Epidermal melanocyte (primary cell): ENCODE measurements around the gene OR2AG1.

Experiments used
- DNase-seq: peaks from one replicate; pipeline ENCODE4 v3.0.0; 2011; ENCODE audit warnings: low spot score; ENCODE audit not compliant: insufficient read length

The OR2AG1 gene

GRCh38 chr11:6782720-6783119 is at the start of gene OR2AG1:
TSS of gene OR2AG1 (plus strand) at chr11:6783020. CDS start at chr11:6785038, 2,018 bp downstream.
- DNase-seq = no peak

- no peak for DNase-seq
These were observed 49.2 kb upstream of the OR2AG1 start for GRCh38 chr11:6733326-6734275.

- DNase-seq = no peak
These were observed 48.2 kb upstream of the OR2AG1 start for GRCh38 chr11:6734616-6735015.

- peak; percentile 58 for DNase-seq
These were observed 47.5 kb upstream of the OR2AG1 start for GRCh38 chr11:6735306-6735705.

GRCh38 chr11:6736495-6737121 is 46.2 kb upstream of the OR2AG1 start:
- no peak for DNase-seq

GRCh38 chr11:6737872-6738466 is 44.9 kb upstream of the OR2AG1 start:
- DNase-seq = no peak

GRCh38 chr11:6738590-6738989 is 44.2 kb upstream of the OR2AG1 start:
- no peak for DNase-seq

GRCh38 chr11:6742260-6742659 is 40.6 kb upstream of the OR2AG1 start:
- DNase-seq = no peak

- DNase-seq = no peak
These were observed 37.8 kb upstream of the OR2AG1 start for GRCh38 chr11:6745018-6745417.

GRCh38 chr11:6745465-6746015 is 37.3 kb upstream of the OR2AG1 start:
- no peak for DNase-seq

- DNase-seq = no peak
These were observed 36.7 kb upstream of the OR2AG1 start for GRCh38 chr11:6746086-6746618.

GRCh38 chr11:6746626-6747025 is 36.2 kb upstream of the OR2AG1 start:
- DNase-seq = no peak

GRCh38 chr11:6747097-6747668 is 35.6 kb upstream of the OR2AG1 start:
- DNase-seq = no peak

GRCh38 chr11:6755303-6755952 is 27.4 kb upstream of the OR2AG1 start:
- DNase-seq = peak; percentile 32

GRCh38 chr11:6755953-6756347 is 26.9 kb upstream of the OR2AG1 start:
- DNase-seq = no peak

- peak; percentile 62 for DNase-seq
These were observed 25.4 kb upstream of the OR2AG1 start for GRCh38 chr11:6757373-6757967.

- DNase-seq = no peak
These were observed 10.6 kb upstream of the OR2AG1 start, which contains the start of gene OR2AG2 for GRCh38 chr11:6771926-6772893. TSS of gene OR2AG2 (minus strand) at chr11:6771976. CDS start at chr11:6768957, 3,019 bp downstream.

GRCh38 chr11:6778518-6778917 is 4.3 kb upstream of the OR2AG1 start:
- DNase-seq = no peak

- DNase-seq = no peak
These were observed 2.0 kb upstream of the OR2AG1 start for GRCh38 chr11:6780829-6781228.
